ENCODE results near the gene DENND1A. TPM values are rescaled to one million over a fixed set of nuclear protein-coding genes. Genes with fewer than 3 reads are reported as not detected.
"Not testable (repeated sequence)": the region's sequence is repeated elsewhere in the genome, so short reads cannot be mapped to it uniquely, and the experiment has no call there.

Gene DENND1A
- polyA plus RNA-seq, 3 donors from 2014 or later: 2.6 to 7.5 (median 3.4) TPM

DNA sequence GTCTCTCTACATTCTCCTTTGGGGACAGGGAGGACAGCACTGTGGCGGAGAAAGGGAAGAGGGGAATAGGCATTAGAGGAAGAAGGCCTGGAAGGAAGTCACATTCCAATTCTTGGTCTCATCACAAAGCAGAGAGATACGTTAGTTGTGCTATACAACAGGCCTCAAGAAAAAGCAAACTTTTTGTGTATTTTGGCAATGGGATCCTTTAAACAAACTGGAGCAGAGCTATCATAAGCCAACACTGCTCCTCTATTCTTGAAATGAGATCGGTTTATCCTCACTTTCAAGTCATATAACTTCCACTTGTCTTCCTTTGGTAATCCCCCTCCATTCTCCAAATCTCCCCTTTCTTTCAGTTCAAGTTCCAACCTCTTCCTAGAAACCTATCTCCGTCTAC lies 6.5 kb downstream of the DENND1A start:
- Mint-ChIP-seq H3K4me1 (peaks cover 14 to 17% of the 10 kb centered on the region in 2 donors), H3K36me3 (peaks cover 0 to 9% (median 0%) of the 10 kb centered on the region in 3 donors), H3K27ac (no peak overlapping the region), H3K9me3 (no peaks in the 10 kb centered on the region), H3K27me3 (ENCODE audit: low read depth in 3 of 3) (peaks cover 0 to 3% (median 0%) of the 10 kb centered on the region in 3 donors), H3K4me3 (no peak overlapping the region)
- no peak for DNase-seq

DNA sequence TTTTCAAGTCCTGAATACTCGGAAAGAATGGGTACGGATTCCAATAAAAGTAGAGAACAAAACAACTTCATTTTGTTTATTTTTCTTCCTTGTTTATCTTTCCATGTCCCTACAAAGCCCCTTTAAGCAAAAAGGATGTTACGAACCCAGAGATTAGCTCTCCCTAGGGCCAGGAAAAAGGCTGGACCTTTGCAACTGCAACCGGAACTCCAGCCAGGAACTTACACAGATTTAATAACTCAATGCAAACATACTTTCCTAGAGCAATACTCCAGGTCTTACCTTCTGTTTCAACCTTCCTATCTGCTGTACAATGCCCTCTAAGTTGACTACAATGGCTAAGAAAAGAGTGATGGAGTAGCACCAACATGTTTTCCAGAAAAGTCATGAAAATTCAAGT lies 7.0 kb downstream of the DENND1A start:
- DNase-seq: no peak
- Mint-ChIP-seq H3K27ac (no peak overlapping the region), H3K4me3 (no peak overlapping the region), H3K9me3 (no peaks in the 10 kb centered on the region), H3K36me3 (peaks cover 0 to 9% (median 0%) of the 10 kb centered on the region in 3 donors), H3K4me1 (peaks cover 10 to 12% of the 10 kb centered on the region in 2 donors), H3K27me3 (ENCODE audit: low read depth in 3 of 3) (peaks cover 0 to 2% (median 1%) of the 10 kb centered on the region in 3 donors)

DNA sequence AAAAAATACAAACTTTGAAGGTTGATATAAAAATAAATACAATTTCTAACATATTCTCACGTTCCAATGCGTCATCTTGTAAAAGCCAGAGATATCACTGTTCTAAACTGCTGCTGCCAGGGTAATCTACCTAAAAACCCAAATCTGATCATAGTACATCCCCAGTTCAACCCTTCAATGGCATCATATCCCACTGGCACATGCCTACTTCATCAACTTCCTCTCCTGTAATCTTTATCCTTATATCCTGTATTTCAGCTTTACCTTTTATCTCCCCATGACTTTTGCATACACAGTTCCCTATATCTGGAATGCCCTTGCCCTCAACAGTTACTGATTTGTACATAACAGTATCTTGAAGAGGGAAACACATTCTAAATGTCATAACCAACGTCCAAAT lies 7.5 kb downstream of the DENND1A start:
- H3K36me3 Mint-ChIP-seq: peaks cover 0 to 9% (median 0%) of the 10 kb centered on the region in 3 donors
- no peak overlapping the region for H3K27ac Mint-ChIP-seq
- DNase-seq: no peak
- no peak overlapping the region for H3K4me3 Mint-ChIP-seq
- peaks cover 5 to 7% of the 10 kb centered on the region in 2 donors for H3K4me1 Mint-ChIP-seq
- no peaks in the 10 kb centered on the region for H3K9me3 Mint-ChIP-seq
- H3K27me3 Mint-ChIP-seq (ENCODE audit: low read depth in 3 of 3): peaks cover 0 to 2% (median 1%) of the 10 kb centered on the region in 3 donors

DNA sequence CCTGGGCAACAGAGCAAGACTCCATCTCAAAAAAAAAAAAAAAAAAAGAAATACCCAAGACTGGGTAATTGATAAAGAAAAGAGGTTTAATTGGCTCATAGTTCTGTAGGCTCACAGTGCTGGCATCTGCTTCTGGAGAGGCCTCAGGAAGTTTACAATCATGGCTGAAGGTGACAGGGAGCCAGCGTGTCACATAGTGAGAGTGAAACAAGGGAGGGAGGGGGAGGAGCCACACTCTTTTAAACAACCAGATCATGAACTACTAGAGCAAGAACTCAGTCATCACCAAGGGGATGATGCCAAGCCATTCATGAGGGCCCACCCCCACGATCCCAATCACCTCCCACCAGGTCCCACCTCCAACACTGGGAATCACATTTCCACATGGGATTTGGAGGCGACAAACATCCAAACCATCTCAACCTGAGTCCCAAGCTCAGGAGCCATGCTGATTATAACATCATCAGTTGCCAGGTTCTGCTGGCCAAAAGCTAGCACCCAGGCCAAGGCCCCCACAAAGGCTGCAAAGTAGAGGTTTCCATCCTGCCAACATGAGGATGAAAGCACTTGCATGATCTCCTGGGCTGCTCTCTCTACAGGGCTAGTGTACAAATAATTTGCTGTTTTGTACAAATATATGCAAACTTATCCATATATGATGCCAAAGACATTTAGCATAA lies 15.3 kb downstream of the DENND1A start:
- peaks cover 0 to 1% (median 0%) of the 10 kb centered on the region in 3 donors for H3K27me3 Mint-ChIP-seq (ENCODE audit: low read depth in 3 of 3)
- peaks cover 0 to 5% of the 10 kb centered on the region in 2 donors for H3K4me1 Mint-ChIP-seq
- H3K4me3 Mint-ChIP-seq: no peak overlapping the region
- no peaks in the 10 kb centered on the region for H3K9me3 Mint-ChIP-seq
- DNase-seq: no peak
- H3K27ac Mint-ChIP-seq: no peak overlapping the region
- H3K36me3 Mint-ChIP-seq: peaks cover 0 to 11% (median 3%) of the 10 kb centered on the region in 3 donors

DNA sequence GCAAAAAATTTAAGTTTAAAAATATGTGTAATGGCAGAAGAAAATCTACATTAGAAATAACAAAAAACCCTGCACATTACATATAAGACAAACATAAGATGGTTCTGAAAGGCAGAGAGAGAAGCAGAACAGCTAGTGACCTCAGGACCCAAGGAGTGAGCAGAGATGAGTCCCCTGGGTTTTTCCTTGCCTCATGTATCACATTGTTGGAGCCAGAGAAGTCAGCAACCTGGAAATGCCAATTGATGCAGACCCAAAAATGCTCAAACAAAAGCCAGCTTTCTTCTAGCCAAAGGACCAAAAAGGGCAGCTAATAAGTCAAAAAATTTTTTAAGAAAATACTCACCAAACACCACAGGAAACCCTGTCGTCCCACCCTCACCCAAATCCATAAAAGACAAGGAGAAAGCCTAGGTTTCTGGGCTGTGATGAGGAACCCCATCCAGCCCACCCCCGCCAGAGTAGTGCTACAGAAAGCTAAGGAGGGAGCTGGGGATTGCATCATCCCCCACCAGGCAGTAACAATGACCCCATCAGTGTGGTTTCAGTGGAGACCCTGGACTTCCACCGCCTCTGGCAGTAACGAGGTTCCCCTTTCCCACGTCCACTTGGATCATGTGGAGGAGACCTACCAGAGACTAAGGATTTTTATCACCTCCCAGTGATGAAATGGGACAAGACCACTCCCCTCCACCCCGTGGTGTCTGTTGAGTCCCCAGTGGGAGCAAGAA lies 17.6 kb downstream of the DENND1A start:
- peaks cover 0 to 7% (median 3%) of the 10 kb centered on the region in 3 donors for H3K36me3 Mint-ChIP-seq
- peaks cover 0 to 2% (median 2%) of the 10 kb centered on the region in 3 donors for H3K27me3 Mint-ChIP-seq (ENCODE audit: low read depth in 3 of 3)
- no peak overlapping the region for H3K27ac Mint-ChIP-seq
- H3K4me3 Mint-ChIP-seq: no peak overlapping the region
- no peak for DNase-seq
- peaks cover 0 to 5% of the 10 kb centered on the region in 2 donors for H3K4me1 Mint-ChIP-seq
- peaks cover 0 to 3% (median 0%) of the 10 kb centered on the region in 6 donors for H3K9me3 Mint-ChIP-seq

DNA sequence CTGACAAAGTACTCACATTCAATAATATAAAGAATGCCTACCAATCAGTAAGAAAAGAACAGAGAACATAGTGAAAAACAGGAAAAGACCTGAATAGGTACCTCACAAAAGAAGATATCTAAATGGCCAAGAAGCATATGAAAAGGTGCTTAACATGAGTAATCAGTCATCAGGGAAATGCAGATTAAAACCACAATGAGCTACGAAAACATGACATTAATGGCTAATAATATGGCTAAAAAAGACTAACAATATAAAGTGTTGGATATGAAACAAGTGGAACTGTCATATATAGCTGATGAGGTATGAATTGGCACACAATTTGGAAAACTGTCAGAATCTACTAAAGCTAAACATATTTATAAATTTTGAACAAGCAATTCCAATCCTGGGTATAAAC lies 18.9 kb downstream of the DENND1A start:
- H3K4me1 Mint-ChIP-seq: peaks cover 0 to 5% of the 10 kb centered on the region in 2 donors
- H3K27me3 Mint-ChIP-seq (ENCODE audit: low read depth in 3 of 3): peaks cover 0 to 2% (median 2%) of the 10 kb centered on the region in 3 donors
- H3K4me3 Mint-ChIP-seq: no peak overlapping the region
- no peak for DNase-seq
- H3K27ac Mint-ChIP-seq: no peak overlapping the region
- H3K9me3 Mint-ChIP-seq: peaks cover 0 to 3% (median 0%) of the 10 kb centered on the region in 6 donors
- peaks cover 0 to 7% (median 3%) of the 10 kb centered on the region in 3 donors for H3K36me3 Mint-ChIP-seq

DNA sequence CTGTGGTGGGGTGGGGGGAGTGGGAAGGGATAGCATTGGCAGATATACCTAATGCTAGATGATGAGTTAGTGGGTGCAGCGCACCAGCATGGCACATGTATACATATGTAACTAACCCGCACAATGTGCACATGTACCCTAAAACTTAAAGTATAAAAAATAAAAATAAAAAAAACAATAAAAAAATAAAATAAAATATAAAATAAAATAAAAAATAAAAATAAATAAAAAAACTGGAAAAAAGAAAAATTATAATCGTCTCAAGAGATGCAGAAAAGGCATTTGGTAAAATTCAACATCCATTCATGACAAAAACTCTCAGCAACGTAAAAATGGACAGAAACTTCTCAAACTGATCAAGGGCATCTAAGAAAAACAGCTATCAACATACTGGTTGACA lies 20.7 kb downstream of the DENND1A start:
- not testable (repeated sequence) for DNase-seq

DNA sequence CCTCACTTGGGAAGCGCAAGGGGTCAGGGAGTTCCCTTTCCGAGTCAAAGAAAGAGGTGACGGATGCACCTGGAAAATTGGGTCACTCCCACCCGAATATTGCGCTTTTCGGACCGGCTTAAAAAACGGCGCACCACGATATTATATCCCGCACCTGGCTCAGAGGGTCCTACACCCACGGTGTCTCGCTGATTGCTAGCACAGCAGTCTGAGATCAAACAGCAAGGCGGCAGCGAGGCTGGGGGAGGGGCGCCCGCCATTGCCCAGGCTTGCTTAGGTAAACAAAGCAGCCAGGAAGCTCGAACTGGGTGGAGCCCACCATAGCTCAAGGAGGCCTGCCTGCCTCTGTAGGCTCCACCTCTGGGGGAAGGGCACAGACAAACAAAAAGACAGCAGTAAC lies 26.4 kb downstream of the DENND1A start:
- peaks cover 9 to 13% (median 12%) of the 10 kb centered on the region in 3 donors for H3K36me3 Mint-ChIP-seq
- H3K4me3 Mint-ChIP-seq; DNase-seq; H3K27me3 Mint-ChIP-seq (ENCODE audit: low read depth in 3 of 3); H3K27ac Mint-ChIP-seq: not testable (repeated sequence)
- peaks cover 0 to 10% of the 10 kb centered on the region in 2 donors for H3K4me1 Mint-ChIP-seq
- peaks cover 0 to 14% (median 7%) of the 10 kb centered on the region in 6 donors for H3K9me3 Mint-ChIP-seq

More for the DNA sequence above, 20.7 kb downstream of the DENND1A start:
- H3K4me3 Mint-ChIP-seq; H3K27ac Mint-ChIP-seq; H3K4me1 Mint-ChIP-seq; H3K9me3 Mint-ChIP-seq; H3K27me3 Mint-ChIP-seq (ENCODE audit: low read depth in 3 of 3); H3K36me3 Mint-ChIP-seq: not testable (repeated sequence)

DNA sequence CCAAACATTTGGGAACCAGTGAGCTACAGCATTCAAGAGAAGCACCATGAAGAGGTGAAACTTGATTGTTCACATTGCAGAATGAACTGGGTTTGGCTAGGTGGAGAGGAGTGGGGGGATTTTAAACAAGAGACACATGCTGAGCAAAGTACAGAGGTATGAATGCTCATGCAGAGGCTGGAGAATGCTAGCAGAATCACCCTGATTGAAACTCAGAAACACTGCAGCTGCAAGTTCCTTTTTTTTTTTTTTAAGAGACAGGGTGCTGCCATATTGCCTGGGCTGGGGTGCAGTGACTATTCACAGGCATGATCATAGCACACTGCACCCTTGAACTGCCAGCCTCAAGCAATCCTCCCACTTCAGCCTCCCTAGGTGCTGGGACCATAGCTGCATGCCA lies 35.1 kb downstream of the DENND1A start:
- no peaks in the 10 kb centered on the region for H3K36me3 Mint-ChIP-seq
- no peak for DNase-seq
- no peaks in the 10 kb centered on the region for H3K9me3 Mint-ChIP-seq
- H3K4me3 Mint-ChIP-seq: no peak overlapping the region
- H3K4me1 Mint-ChIP-seq: peaks cover 0 to 2% of the 10 kb centered on the region in 2 donors
- H3K27ac Mint-ChIP-seq: no peak overlapping the region
- peaks cover 0 to 2% (median 0%) of the 10 kb centered on the region in 3 donors for H3K27me3 Mint-ChIP-seq (ENCODE audit: low read depth in 3 of 3)

DNA sequence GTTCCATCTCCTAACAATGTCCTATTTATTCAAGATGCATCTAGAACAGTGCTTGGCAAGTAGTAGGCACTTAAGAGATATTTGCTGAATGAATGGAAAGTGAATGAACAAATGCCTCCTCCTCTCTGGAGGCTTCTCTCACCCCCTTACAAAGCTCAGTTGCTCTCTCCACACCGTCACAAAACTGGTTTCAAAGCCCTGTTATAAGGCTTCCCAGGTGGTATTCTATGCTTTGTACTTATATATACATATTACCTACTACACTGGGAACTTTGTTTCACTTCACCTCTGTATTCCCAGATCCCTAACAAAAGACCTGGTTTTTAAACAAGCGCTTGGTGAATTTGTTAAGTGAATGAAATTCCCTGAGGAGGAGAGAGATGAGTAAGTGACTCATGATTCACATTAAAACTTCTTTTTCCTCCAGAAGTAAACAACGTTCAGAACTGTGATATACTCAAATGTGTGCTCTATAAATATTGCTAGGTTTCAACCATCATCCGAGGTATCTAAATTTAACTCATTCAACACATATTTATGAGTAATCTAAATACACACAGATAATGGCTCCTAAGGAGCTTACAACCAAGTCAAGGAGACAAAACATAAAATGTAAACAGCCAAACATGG lies 36.0 kb downstream of the DENND1A start:
- peaks cover 0 to 2% of the 10 kb centered on the region in 2 donors for H3K4me1 Mint-ChIP-seq
- DNase-seq: no peak
- H3K36me3 Mint-ChIP-seq: no peaks in the 10 kb centered on the region
- no peaks in the 10 kb centered on the region for H3K9me3 Mint-ChIP-seq
- no peak overlapping the region for H3K27ac Mint-ChIP-seq
- H3K27me3 Mint-ChIP-seq (ENCODE audit: low read depth in 3 of 3): peaks cover 0 to 2% (median 0%) of the 10 kb centered on the region in 3 donors
- no peak overlapping the region for H3K4me3 Mint-ChIP-seq

DNA sequence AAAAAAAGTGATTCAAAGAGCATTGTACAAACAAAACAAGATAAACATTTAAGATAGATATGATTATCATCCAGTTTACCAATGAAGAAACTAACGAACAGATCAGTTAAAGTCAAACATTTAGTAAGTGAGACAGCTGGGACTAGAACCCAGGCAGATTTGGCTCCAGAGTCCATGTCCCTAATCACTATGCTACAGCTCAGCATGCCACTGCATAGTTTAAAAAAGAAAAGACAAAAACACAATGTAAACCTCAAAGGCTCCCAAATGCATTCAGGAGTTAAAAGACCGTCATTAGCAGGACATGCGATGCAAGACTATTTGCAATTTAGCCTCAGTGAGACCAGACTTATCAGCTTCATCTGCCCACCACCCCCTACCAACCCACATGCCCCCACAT lies 36.8 kb downstream of the DENND1A start:
- Mint-ChIP-seq H3K4me1 (peaks cover 0 to 2% of the 10 kb centered on the region in 2 donors), H3K9me3 (no peaks in the 10 kb centered on the region), H3K27me3 (ENCODE audit: low read depth in 3 of 3) (peaks cover 0 to 2% (median 0%) of the 10 kb centered on the region in 3 donors), H3K4me3 (no peak overlapping the region), H3K36me3 (peaks cover 0 to 6% (median 0%) of the 10 kb centered on the region in 3 donors), H3K27ac (no peak overlapping the region)
- no peak for DNase-seq

DNA sequence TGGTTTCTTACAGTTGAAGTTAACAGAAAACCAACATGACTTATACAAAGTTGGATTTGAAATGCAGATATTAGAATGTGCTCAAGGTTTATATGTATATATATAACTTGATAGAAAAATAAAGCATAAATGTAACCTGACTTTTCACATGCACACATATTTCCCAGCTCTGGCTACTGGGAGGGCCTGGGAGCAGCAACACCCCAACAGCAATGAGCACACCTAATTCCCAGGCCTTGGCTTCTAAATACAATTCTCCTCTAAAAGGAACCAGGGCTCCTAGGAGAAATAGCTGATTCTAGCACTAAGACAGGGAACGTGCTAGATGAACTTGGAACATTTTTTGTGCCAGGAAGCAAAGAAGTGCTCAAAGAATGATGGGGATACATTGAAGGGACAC lies 42.1 kb downstream of the DENND1A start:
- no peak overlapping the region for H3K27ac Mint-ChIP-seq
- peaks cover 0 to 19% (median 5%) of the 10 kb centered on the region in 3 donors for H3K36me3 Mint-ChIP-seq
- H3K9me3 Mint-ChIP-seq: no peaks in the 10 kb centered on the region
- DNase-seq: no peak
- peaks cover 3 to 5% of the 10 kb centered on the region in 2 donors for H3K4me1 Mint-ChIP-seq
- H3K27me3 Mint-ChIP-seq (ENCODE audit: low read depth in 3 of 3): peaks cover 0 to 2% (median 0%) of the 10 kb centered on the region in 3 donors
- no peak overlapping the region for H3K4me3 Mint-ChIP-seq

DNA sequence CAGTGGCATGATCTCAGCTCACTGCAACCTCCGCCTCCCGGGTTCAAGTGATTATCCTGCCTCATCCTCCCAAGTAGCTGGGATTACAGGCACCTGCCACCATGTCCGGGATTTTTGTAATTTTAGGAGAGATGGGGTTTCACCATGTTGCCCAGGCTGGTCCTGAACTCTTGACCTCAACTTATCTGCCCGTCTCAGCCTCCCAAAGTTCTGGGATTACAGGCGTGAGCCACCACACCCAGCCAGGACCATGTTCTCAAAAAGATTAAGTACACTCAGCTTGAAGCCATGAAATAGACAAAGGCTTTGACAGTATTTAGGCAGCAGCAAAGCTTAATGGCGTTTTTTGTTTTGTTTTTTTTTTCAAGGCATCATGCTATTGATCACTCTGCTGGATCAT lies 44.1 kb downstream of the DENND1A start:
- Mint-ChIP-seq H3K36me3 (peaks cover 0 to 19% (median 5%) of the 10 kb centered on the region in 3 donors), H3K4me1 (peaks cover 9 to 18% of the 10 kb centered on the region in 2 donors)
- H3K4me3 Mint-ChIP-seq; H3K27ac Mint-ChIP-seq; DNase-seq; H3K9me3 Mint-ChIP-seq; H3K27me3 Mint-ChIP-seq (ENCODE audit: low read depth in 3 of 3): not testable (repeated sequence)

DNA sequence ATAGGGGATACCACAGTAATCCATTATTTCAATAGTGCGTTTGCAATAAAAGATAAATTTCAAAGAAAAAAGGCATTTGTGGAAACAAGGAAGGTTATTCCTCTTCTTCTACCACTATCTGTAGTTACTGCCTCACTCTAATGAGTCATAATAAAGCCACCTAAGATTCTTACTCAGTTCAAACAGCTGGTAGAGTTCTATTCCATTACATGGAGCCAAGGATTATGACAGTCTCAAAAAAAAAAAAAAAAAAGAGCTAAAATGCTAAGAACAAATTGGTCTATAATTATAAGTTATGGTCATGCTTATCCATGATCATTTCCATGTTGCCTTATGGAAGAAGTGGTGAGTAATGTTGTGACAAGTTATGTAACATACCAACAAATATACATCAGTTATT lies 46.3 kb downstream of the DENND1A start:
- H3K9me3 Mint-ChIP-seq: peaks cover 0 to 2% (median 0%) of the 10 kb centered on the region in 6 donors
- H3K4me3 Mint-ChIP-seq: no peak overlapping the region
- no peak for DNase-seq
- H3K27me3 Mint-ChIP-seq (ENCODE audit: low read depth in 3 of 3): peaks cover 0 to 2% (median 0%) of the 10 kb centered on the region in 3 donors
- H3K27ac Mint-ChIP-seq: no peak overlapping the region
- H3K4me1 Mint-ChIP-seq: peaks cover 9 to 18% of the 10 kb centered on the region in 2 donors
- peaks cover 0 to 20% (median 5%) of the 10 kb centered on the region in 3 donors for H3K36me3 Mint-ChIP-seq

Data from immature natural killer cell (primary cell).